SK-N-SH treated with all-trans-retinoic acid at 6 μM for 48 hours (cell line): ENCODE data around the gene ZNF860.

Experiments
- ARNTL ChIP-seq: fragments of 450-650 bp; formaldehyde crosslinking; IDR thresholded peaks from 2 replicates; pipeline ENCODE4 v1.5.0; 2020; ENCODE audit warnings: low read depth, mild to moderate bottlenecking, moderate library complexity, borderline replicate concordance
- BACH2 ChIP-seq: fragments of 250-450 bp; sonication (Bioruptor Pico); IDR thresholded peaks from 2 replicates; pipeline ENCODE4 v1.9.0; 2021; ENCODE audit warnings: mild to moderate bottlenecking, borderline replicate concordance
- CSDC2 ChIP-seq: fragments of 250-450 bp; sonication (Bioruptor Pico); IDR thresholded peaks from 2 replicates; pipeline ENCODE4 v1.5.0; 2020; ENCODE audit warnings: mild to moderate bottlenecking, moderate library complexity
- GLIS3 ChIP-seq: fragments of 250-450 bp; sonication (Bioruptor Pico); IDR thresholded peaks from 2 replicates; pipeline ENCODE4 v1.5.0; 2020; ENCODE audit warnings: mild to moderate bottlenecking, moderate library complexity
- ISL1 ChIP-seq: fragments of 250-450 bp; sonication (Bioruptor Pico); IDR thresholded peaks from 2 replicates; pipeline ENCODE4 v2.1.2; 2022; ENCODE audit warnings: mild to moderate bottlenecking, moderate library complexity
- TOX ChIP-seq: fragments of 250-450 bp; sonication (Bioruptor Pico); IDR thresholded peaks from 2 replicates; pipeline ENCODE4 v1.8.0; 2021; ENCODE audit warnings: mild to moderate bottlenecking, moderate library complexity, borderline replicate concordance
- ZC3H10 ChIP-seq: fragments of 250-450 bp; sonication (Bioruptor Pico); IDR thresholded peaks from 2 replicates; pipeline ENCODE4 v1.5.1; 2021; ENCODE audit warnings: mild to moderate bottlenecking, moderate library complexity
- ZFP3 ChIP-seq: fragments of 250-450 bp; sonication (Bioruptor Pico); IDR thresholded peaks from 2 replicates; pipeline ENCODE4 v1.5.0; 2020; ENCODE audit warnings: mild to moderate bottlenecking, moderate library complexity
- ZFP30 ChIP-seq: fragments of 450-650 bp; formaldehyde crosslinking; IDR thresholded peaks from 2 replicates; pipeline ENCODE4 v1.5.0; 2022; ENCODE audit warnings: mild to moderate bottlenecking, moderate library complexity
- ZNF70 ChIP-seq: fragments of 450-650 bp; formaldehyde crosslinking; IDR thresholded peaks from 2 replicates; pipeline ENCODE4 v1.5.0; 2020; ENCODE audit warnings: mild to moderate bottlenecking, moderate library complexity
- ZNF8 ChIP-seq: fragments of 450-650 bp; formaldehyde crosslinking; IDR thresholded peaks from 2 replicates; pipeline ENCODE4 v1.5.0; 2020; ENCODE audit warnings: mild to moderate bottlenecking, moderate library complexity
- TF ChIP-seq, protein P1 (sequence below): fragments of 250-450 bp; sonication (Bioruptor Pico); IDR thresholded peaks from 2 replicates; pipeline ENCODE4 v1.5.1; 2020; ENCODE audit warnings: low read depth, mild to moderate bottlenecking, moderate library complexity
- TF ChIP-seq, protein P2 (sequence below): fragments of 250-450 bp; sonication (Bioruptor Pico); IDR thresholded peaks from 2 replicates; pipeline ENCODE4 v1.8.0; 2020; ENCODE audit warnings: mild to moderate bottlenecking, moderate library complexity, borderline replicate concordance
- TF ChIP-seq, protein P3 (sequence below): fragments of 250-450 bp; sonication (Bioruptor Pico); IDR thresholded peaks from 2 replicates; pipeline ENCODE4 v1.5.1; 2021; ENCODE audit warnings: mild to moderate bottlenecking, moderate library complexity

DNA sequence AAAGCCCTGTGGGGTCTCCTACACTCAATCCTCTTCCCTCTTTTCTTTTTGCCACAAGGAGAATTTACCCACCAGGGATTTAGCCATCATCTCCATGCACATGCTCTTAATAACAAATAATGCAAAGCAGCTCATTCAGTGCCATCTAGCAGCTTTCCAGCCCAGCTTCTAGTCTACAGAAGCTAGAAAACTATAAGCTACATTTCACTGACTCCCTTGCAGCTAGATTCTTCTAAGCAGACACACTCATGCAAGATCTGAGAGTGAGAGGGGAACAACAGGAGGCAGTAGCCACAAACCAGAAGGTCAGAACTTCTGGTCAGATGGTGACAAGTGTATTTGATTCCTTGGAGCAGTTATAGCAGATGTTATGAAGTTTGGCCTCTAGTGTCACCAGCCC is 26.0 kb upstream of the ZNF860 start:
- no peak for TF ChIP-seq ZFP3 (CRISPR knock-in tag)
- TF ChIP-seq, protein P1, sequence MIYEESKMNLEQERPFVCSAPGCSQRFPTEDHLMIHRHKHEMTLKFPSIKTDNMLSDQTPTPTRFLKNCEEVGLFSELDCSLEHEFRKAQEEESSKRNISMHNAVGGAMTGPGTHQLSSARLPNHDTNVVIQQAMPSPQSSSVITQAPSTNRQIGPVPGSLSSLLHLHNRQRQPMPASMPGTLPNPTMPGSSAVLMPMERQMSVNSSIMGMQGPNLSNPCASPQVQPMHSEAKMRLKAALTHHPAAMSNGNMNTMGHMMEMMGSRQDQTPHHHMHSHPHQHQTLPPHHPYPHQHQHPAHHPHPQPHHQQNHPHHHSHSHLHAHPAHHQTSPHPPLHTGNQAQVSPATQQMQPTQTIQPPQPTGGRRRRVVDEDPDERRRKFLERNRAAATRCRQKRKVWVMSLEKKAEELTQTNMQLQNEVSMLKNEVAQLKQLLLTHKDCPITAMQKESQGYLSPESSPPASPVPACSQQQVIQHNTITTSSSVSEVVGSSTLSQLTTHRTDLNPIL (CRISPR knock-in tag) = no peak
- no peak for TF ChIP-seq CSDC2 (CRISPR knock-in tag)
- no peak for TF ChIP-seq ZNF8
- TF ChIP-seq ISL1 (CRISPR knock-in tag) = no peak
- TF ChIP-seq, protein P2, sequence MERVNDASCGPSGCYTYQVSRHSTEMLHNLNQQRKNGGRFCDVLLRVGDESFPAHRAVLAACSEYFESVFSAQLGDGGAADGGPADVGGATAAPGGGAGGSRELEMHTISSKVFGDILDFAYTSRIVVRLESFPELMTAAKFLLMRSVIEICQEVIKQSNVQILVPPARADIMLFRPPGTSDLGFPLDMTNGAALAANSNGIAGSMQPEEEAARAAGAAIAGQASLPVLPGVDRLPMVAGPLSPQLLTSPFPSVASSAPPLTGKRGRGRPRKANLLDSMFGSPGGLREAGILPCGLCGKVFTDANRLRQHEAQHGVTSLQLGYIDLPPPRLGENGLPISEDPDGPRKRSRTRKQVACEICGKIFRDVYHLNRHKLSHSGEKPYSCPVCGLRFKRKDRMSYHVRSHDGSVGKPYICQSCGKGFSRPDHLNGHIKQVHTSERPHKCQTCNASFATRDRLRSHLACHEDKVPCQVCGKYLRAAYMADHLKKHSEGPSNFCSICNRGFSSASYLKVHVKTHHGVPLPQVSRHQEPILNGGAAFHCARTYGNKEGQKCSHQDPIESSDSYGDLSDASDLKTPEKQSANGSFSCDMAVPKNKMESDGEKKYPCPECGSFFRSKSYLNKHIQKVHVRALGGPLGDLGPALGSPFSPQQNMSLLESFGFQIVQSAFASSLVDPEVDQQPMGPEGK = no peak
- no peak for TF ChIP-seq GLIS3 (CRISPR knock-in tag)
- no peak for TF ChIP-seq BACH2 (CRISPR knock-in tag)
- no peak for TF ChIP-seq ZNF70 (CRISPR knock-in tag)
- no peak for TF ChIP-seq ZC3H10
- TF ChIP-seq, protein P3, sequence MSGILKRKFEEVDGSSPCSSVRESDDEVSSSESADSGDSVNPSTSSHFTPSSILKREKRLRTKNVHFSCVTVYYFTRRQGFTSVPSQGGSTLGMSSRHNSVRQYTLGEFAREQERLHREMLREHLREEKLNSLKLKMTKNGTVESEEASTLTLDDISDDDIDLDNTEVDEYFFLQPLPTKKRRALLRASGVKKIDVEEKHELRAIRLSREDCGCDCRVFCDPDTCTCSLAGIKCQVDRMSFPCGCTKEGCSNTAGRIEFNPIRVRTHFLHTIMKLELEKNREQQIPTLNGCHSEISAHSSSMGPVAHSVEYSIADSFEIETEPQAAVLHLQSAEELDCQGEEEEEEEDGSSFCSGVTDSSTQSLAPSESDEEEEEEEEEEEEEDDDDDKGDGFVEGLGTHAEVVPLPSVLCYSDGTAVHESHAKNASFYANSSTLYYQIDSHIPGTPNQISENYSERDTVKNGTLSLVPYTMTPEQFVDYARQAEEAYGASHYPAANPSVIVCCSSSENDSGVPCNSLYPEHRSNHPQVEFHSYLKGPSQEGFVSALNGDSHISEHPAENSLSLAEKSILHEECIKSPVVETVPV = no peak
- no peak for TF ChIP-seq ARNTL (CRISPR knock-in tag)
- TF ChIP-seq TOX = no peak
- TF ChIP-seq ZFP30 = no peak
